H1 (cell line): ENCODE results near the gene MAGEB5. TPM values are rescaled to one million over a fixed set of nuclear protein-coding genes. Genes with fewer than 3 reads are reported as not detected.

ENCODE experiments used
- CTCF ChIA-PET: fragments of 300-600 bp; sonication (Branson Sonifier 250); formaldehyde crosslinking; loops from one replicate; lab custom pipeline; 2021; ENCODE audit not compliant: partially characterized antibody; lab: Charles Lee
- POLR2A ChIA-PET: fragments of 300-600 bp; sonication (Branson Sonifier 250); formaldehyde crosslinking; loops from one replicate; lab custom pipeline; 2021; ENCODE audit warnings: inconsistent platforms; ENCODE audit not compliant: partially characterized antibody; lab: Charles Lee
- DNase-seq, 2 experiments: peaks; one replicate each; pipeline versions ENCODE4 v3.0.0 to v3.0.0-alpha.2; 2010 to 2022; ENCODE audit warnings: low spot score in 2 of 2, low read depth in 1 of 2, mixed read lengths in 1 of 2
- FAIRE-seq: peaks from 2 replicates; lab custom pipeline; 2011; peaks lifted over from hg19 to GRCh38; lab: Jason Lieb, UNC
- H2AFZ ChIP-seq: 2 replicates; pipeline ENCODE4 v1.8.1; 2012; ENCODE audit warnings: low read length, inconsistent platforms
- H2AK5ac ChIP-seq: 2 replicates; pipeline ENCODE4 v1.6.1; 2013; ENCODE audit warnings: low read depth, low read length
- H2BK120ac ChIP-seq: replicated peaks from 2 replicates; pipeline ENCODE3; 2013; ENCODE audit warnings: low read depth, low read length, inconsistent platforms
- H2BK12ac ChIP-seq: 2 replicates; pipeline ENCODE4 v1.6.1; 2013; ENCODE audit warnings: low read depth, low read length
- H2BK15ac ChIP-seq: 2 replicates; pipeline ENCODE4 v1.6.1; 2013; ENCODE audit warnings: low read length
- H2BK20ac ChIP-seq: 2 replicates; pipeline ENCODE4 v1.6.1; 2013; ENCODE audit warnings: low read length
- H2BK5ac ChIP-seq: 2 replicates; pipeline ENCODE4 v1.6.1; 2013; ENCODE audit warnings: low read depth, low read length
- H3K14ac ChIP-seq: 2 replicates; pipeline ENCODE4 v1.6.1; 2013; ENCODE audit warnings: inconsistent platforms; ENCODE audit not compliant: insufficient read length
- H3K18ac ChIP-seq: 2 replicates; pipeline ENCODE4 v1.6.1; 2013; ENCODE audit warnings: low read length; ENCODE audit errors: extremely low read depth
- H3K23ac ChIP-seq: 2 replicates; pipeline ENCODE4 v1.6.1; 2013; ENCODE audit warnings: inconsistent platforms; ENCODE audit not compliant: insufficient read length
- H3K23me2 ChIP-seq: 2 replicates; pipeline ENCODE4 v1.6.1; 2013; ENCODE audit warnings: low read depth, low read length
- H3K27ac ChIP-seq: 2 replicates; pipeline ENCODE4 v1.6.1; 2011; ENCODE audit warnings: low read depth, low read length, inconsistent platforms
- H3K27me3 ChIP-seq, 4 experiments: replicated peaks in 1 of 4; 1 replicate in 1 of 4; 2 replicates in 3 of 4; pipeline versions ENCODE4 v1.6.1 to v1.8.1; 2011 to 2013; ENCODE audit warnings: low read length in 3 of 4, mild to moderate bottlenecking in 3 of 4, inconsistent platforms in 2 of 4, mixed read lengths in 2 of 4, moderate library complexity in 1 of 4; ENCODE audit not compliant: control insufficient read depth in 3 of 4, insufficient read depth in 3 of 4; ENCODE audit errors: extremely low read depth in 1 of 4
- H3K36me3 ChIP-seq, 4 experiments: 2 replicates each; pipeline versions ENCODE4 v1.6.1 to v1.8.1; 2011 to 2013; ENCODE audit warnings: mild to moderate bottlenecking in 4 of 4, low read length in 3 of 4, moderate library complexity in 2 of 4, control low read depth in 1 of 4, inconsistent platforms in 1 of 4; ENCODE audit not compliant: insufficient read depth in 4 of 4, control insufficient read depth in 2 of 4
- H3K4ac ChIP-seq: replicated peaks from 2 replicates; pipeline ENCODE3; 2013; ENCODE audit warnings: low read length, low read depth, mixed read lengths, inconsistent platforms; ENCODE audit not compliant: insufficient read length
- H3K4me1 ChIP-seq, 4 experiments: replicated peaks in 1 of 4; 1 replicate in 1 of 4; 2 replicates in 3 of 4; pipeline versions ENCODE4 v1.6.1 to v1.8.1; 2011 to 2013; ENCODE audit warnings: low read length in 3 of 4, inconsistent platforms in 2 of 4, mixed read lengths in 1 of 4; ENCODE audit not compliant: insufficient read depth in 4 of 4, control insufficient read depth in 3 of 4
- H3K4me2 ChIP-seq, 2 experiments: 2 replicates each; pipeline versions ENCODE4 v1.6.1 to v1.8.1; 2011 to 2013; ENCODE audit warnings: low read depth in 2 of 2, low read length in 2 of 2, control low read depth in 1 of 2, inconsistent platforms in 1 of 2, mild to moderate bottlenecking in 1 of 2; ENCODE audit not compliant: insufficient read depth in 1 of 2
- H3K4me3 ChIP-seq, 4 experiments: fragments of 200-600, 300-600 bp in 1 of 4; sonication (generic), shearing (Covaris generic), sonication (Bioruptor Twin) in 1 of 4; 2 replicates each; pipeline versions ENCODE4 v1.5.1 to v1.8.1; 2011 to 2016; ENCODE audit warnings: low read length in 4 of 4, low read depth in 3 of 4, control low read depth in 2 of 4, inconsistent platforms in 2 of 4, mild to moderate bottlenecking in 2 of 4, mixed read lengths in 1 of 4, moderate library complexity in 1 of 4; ENCODE audit not compliant: insufficient read depth in 2 of 4; ENCODE audit errors: extremely low read depth in 1 of 4
- H3K56ac ChIP-seq: replicated peaks from 2 replicates; pipeline ENCODE3; 2013; ENCODE audit warnings: low read depth, mild to moderate bottlenecking, mixed read lengths, low read length, inconsistent platforms; ENCODE audit not compliant: insufficient read length
- H3K79me1 ChIP-seq: 2 replicates; pipeline ENCODE4 v1.6.1; 2013; ENCODE audit warnings: low read depth, low read length, control low read depth
- H3K79me2 ChIP-seq, 2 experiments: 2 replicates each; pipeline versions ENCODE4 v1.6.1 to v1.8.1; 2012 to 2013; ENCODE audit warnings: low read length in 2 of 2, mild to moderate bottlenecking in 2 of 2, inconsistent platforms in 1 of 2; ENCODE audit not compliant: insufficient read depth in 2 of 2, control insufficient read depth in 1 of 2
- H3K9ac ChIP-seq, 4 experiments: replicated peaks in 1 of 4; 1 replicate in 1 of 4; 2 replicates in 3 of 4; pipeline versions ENCODE4 v1.6.1 to v1.8.1; 2011 to 2013; ENCODE audit warnings: low read depth in 3 of 4, low read length in 3 of 4, control low read depth in 2 of 4, mild to moderate bottlenecking in 2 of 4, moderate library complexity in 2 of 4, inconsistent platforms in 1 of 4; ENCODE audit errors: extremely low read depth in 1 of 4
- H3K9me3 ChIP-seq, 2 experiments: 2 replicates each; pipeline versions ENCODE4 v1.6.1 to v1.8.1; 2012 to 2013; ENCODE audit warnings: mild to moderate bottlenecking in 2 of 2, moderate library complexity in 2 of 2, control low read depth in 1 of 2, inconsistent platforms in 1 of 2, low read depth in 1 of 2, low read length in 1 of 2, mixed read lengths in 1 of 2; ENCODE audit not compliant: insufficient read depth in 2 of 2
- H4K20me1 ChIP-seq, 2 experiments: replicated peaks in 1 of 2; 2 replicates each; pipeline versions ENCODE3 to v1.8.1; 2011 to 2013; ENCODE audit warnings: inconsistent platforms in 2 of 2, low read length in 2 of 2, mild to moderate bottlenecking in 1 of 2; ENCODE audit not compliant: insufficient read depth in 2 of 2, control insufficient read depth in 1 of 2
- H4K5ac ChIP-seq: 2 replicates; pipeline ENCODE4 v1.6.1; 2013; ENCODE audit warnings: low read length, low read depth, mixed read lengths, inconsistent platforms; ENCODE audit not compliant: insufficient read length
- H4K8ac ChIP-seq: 2 replicates; pipeline ENCODE4 v1.8.0; 2013; ENCODE audit warnings: mild to moderate bottlenecking, moderate library complexity, low read length, inconsistent platforms; ENCODE audit not compliant: insufficient read depth; ENCODE audit errors: extremely low read depth
- H4K91ac ChIP-seq: replicated peaks from 2 replicates; pipeline ENCODE3; 2013; ENCODE audit warnings: low read length, mixed read lengths, inconsistent platforms; ENCODE audit not compliant: insufficient read length
- BACH1 ChIP-seq: IDR thresholded peaks from 2 replicates; pipeline ENCODE4 v1.6.1; 2012; ENCODE audit warnings: low read length, improper control_type of control experiment
- HDAC2 ChIP-seq, 2 experiments: fragments of 300-600 bp in 1 of 2; sonication (generic) in 1 of 2; IDR thresholded peaks; 2 replicates each; pipeline ENCODE4 v1.6.1; 2011 to 2012; ENCODE audit warnings: low read depth in 2 of 2, low read length in 2 of 2, mild to moderate bottlenecking in 2 of 2, moderate library complexity in 2 of 2, borderline replicate concordance in 1 of 2, inconsistent platforms in 1 of 2
- SAP30 ChIP-seq: fragments of 300-600 bp; sonication (generic); IDR thresholded peaks from 2 replicates; pipeline ENCODE4 v1.7.1; 2012; ENCODE audit warnings: low read length, moderate library complexity, mild to moderate bottlenecking, inconsistent platforms; ENCODE audit not compliant: insufficient read depth, insufficient replicate concordance
- TAF7 ChIP-seq: optimal IDR thresholded peaks from 2 replicates; pipeline ENCODE3; 2011; ENCODE audit warnings: low read depth, mild to moderate bottlenecking, inconsistent platforms, low read length, moderate library complexity, borderline replicate concordance
- WGBS, 2 experiments: shearing (Covaris generic) in 1 of 2; methylation state at CpG; one replicate each; pipeline versions ENCODE4 v1.1.6 to v1.1.7; 2013 to 2015; ENCODE audit warnings: low lambda C conversion rate in 2 of 2, mixed read lengths in 2 of 2, inconsistent platforms in 1 of 2, low coverage in 1 of 2, missing lambda C conversion rate in 1 of 2; ENCODE audit not compliant: insufficient replicate concordance in 2 of 2, insufficient coverage in 1 of 2, insufficient read length in 1 of 2; ENCODE audit errors: extremely low coverage in 1 of 2, missing lambda C conversion rate in 1 of 2; 5-methylcytosine and 5-hydroxymethylcytosine counted together
- polyA plus RNA-seq, 7 experiments: library from polyadenylated mRNA; depleted of rRNA in 3 of 7; stranded (reverse) in 5 of 7; unstranded in 2 of 7; fragments of >200 nt in 5 of 7; fragments of 200-250 nt in 2 of 7; gene quantifications; 1 replicate in 5 of 7; 2 replicates in 1 of 7; 4 replicates in 1 of 7; pipeline versions ENCODE4 v1.2.1 to v1.2.3, GENCODE V29; 2011 to 2013; ENCODE audit warnings: missing spikeins in 2 of 7, mixed read lengths in 2 of 7
- total RNA-seq: library from RNA; stranded (reverse); fragmentation: NEBNext Ultra II Directional; extraction: Animal tissue kit (Norgen Biotek cat#: 25700); gene quantifications from 2 replicates; pipeline ENCODE4 v1.2.1, GENCODE V29; 2021

MAGEB5 gene
- total and polyA plus RNA-seq, 2 of the 8 experiments (the other 6 are each of a cell fraction or from before 2014, with no cell fraction given) = not detected

DNA sequence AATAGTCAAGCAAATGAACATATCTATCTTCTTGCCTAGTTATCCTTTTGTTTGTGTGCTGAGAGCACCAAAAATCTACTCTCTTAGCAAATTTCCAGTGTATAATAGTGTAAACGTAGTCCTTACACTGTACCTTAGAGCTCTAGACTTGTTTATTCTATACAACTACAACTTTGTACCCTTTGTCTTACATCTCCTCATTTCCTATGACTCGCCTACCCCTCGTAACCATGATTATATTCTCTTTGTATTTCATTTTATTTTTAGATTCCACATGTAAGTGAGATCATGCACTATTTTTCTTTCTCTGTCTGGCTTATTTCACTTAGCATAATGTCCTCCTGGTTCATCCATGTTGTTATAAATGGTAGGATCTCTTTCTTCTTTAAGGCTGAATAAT is 37.6 kb downstream of the MAGEB5 start:
- Histone ChIP-seq H3K18ac (no peak overlapping the region), H4K20me1 (no peaks in the 10 kb centered on the region), H3K79me1 (no peaks in the 10 kb centered on the region), H2BK12ac (no peak overlapping the region), H2BK5ac (no peak overlapping the region), H3K23ac (no peak overlapping the region), H3K27ac (no peak overlapping the region), H4K8ac (no peak overlapping the region), H3K36me3 (no peaks in the 10 kb centered on the region), H2BK20ac (no peak overlapping the region), H4K5ac (no peak overlapping the region), H3K79me2 (no peaks in the 10 kb centered on the region), H3K27me3 (no peaks in the 10 kb centered on the region), H2AK5ac (no peak overlapping the region), H3K14ac (no peak overlapping the region), H3K9ac (no peak overlapping the region), H3K4me2 (no peak overlapping the region), H3K4ac (no peak overlapping the region), H3K4me3 (no peak overlapping the region), H2AFZ (no peak overlapping the region), H3K4me1 (no peaks in the 10 kb centered on the region), H2BK120ac (no peak overlapping the region), H3K23me2 (no peaks in the 10 kb centered on the region), H3K56ac (no peak overlapping the region), H4K91ac (no peak overlapping the region), H2BK15ac (no peak overlapping the region), H3K9me3 (no peaks in the 10 kb centered on the region)
- FAIRE-seq (no peak), DNase-seq (no peak)
- ChIA-PET POLR2A (no interaction called here), CTCF (no interaction called here)
- TF ChIP-seq TAF7 = no peak
- TF ChIP-seq HDAC2 (IDR thresholded peaks at IDR 0.05; ENCODE audit: borderline replicate concordance in 1 of 2, low read depth in 2 of 2, low read length in 2 of 2) = no peak
- TF ChIP-seq SAP30 = no peak
- TF ChIP-seq BACH1 = no peak
- WGBS, 2 experiments = 85% methylated on average over 3 of the region's 3 CpGs; no CpG with 5 or more reads in 1 of the 2 experiments
